B cell (primary cell): ENCODE measurements around the gene ABHD2. TPM values are rescaled to one million over a fixed set of nuclear protein-coding genes. Genes with fewer than 3 reads are reported as not detected.

Source experiments
- ATAC-seq: fragments of 200-7000 bp; cut with Tn5 transposase; one replicate; pipeline ENCODE4 v1.10.0; 2021; ENCODE audit warnings: low read depth, mild to moderate bottlenecking, moderate number of reproducible peaks, moderate library complexity
- CTCF ChIA-PET: fragments of 350-600 bp; sonication (Branson Sonifier 250); formaldehyde crosslinking; loops from one replicate; lab custom pipeline; 2021; ENCODE audit warnings: antibody characterized with exemption, inconsistent platforms; lab: Charles Lee
- POLR2A ChIA-PET: fragments of 350-600 bp; sonication (Branson Sonifier 250); formaldehyde crosslinking; loops from one replicate; lab custom pipeline; 2021; ENCODE audit warnings: antibody characterized with exemption; lab: Charles Lee
- DNase-seq: peaks from one replicate; pipeline ENCODE4 v3.0.0; 2013
- H2AFZ ChIP-seq: 2 replicates; pipeline ENCODE4 v1.6.1; 2012; ENCODE audit warnings: mild to moderate bottlenecking, low read depth, low read length; ENCODE audit not compliant: insufficient read depth, poor library complexity, severe bottlenecking
- H3K27ac ChIP-seq, 2 donors: 1 replicate in 1 of 2; 2 replicates in 1 of 2; pipeline ENCODE4 v1.5.1; 2012 to 2013; ENCODE audit warnings: low read length in 2 of 2, mild to moderate bottlenecking in 2 of 2, moderate library complexity in 1 of 2
- H3K27me3 ChIP-seq, 4 experiments: fragments of 200-600 bp in 1 of 4; sonication (generic) in 1 of 4; replicated peaks in 1 of 4; 1 replicate in 2 of 4; 2 replicates in 2 of 4; pipeline versions ENCODE4 v1.6.1 to v1.7.0; 2013 to 2016; ENCODE audit warnings: low read length in 3 of 4, mild to moderate bottlenecking in 2 of 4, mixed read lengths in 1 of 4, moderate library complexity in 1 of 4; ENCODE audit not compliant: insufficient read depth in 4 of 4, control insufficient read depth in 3 of 4; ENCODE audit errors: control extremely low read depth in 1 of 4
- H3K36me3 ChIP-seq, 2 experiments: replicated peaks in 1 of 2; 1 replicate in 1 of 2; 2 replicates in 1 of 2; pipeline versions ENCODE4 v1.6.1 to v1.7.1; 2013; ENCODE audit warnings: low read length in 1 of 2; ENCODE audit not compliant: insufficient read depth in 2 of 2, control insufficient read depth in 1 of 2; ENCODE audit errors: control extremely low read depth in 1 of 2, extremely low read depth in 1 of 2
- H3K4me1 ChIP-seq, 2 donors: fragments of 200-600 bp in 1 of 2; sonication (generic) in 1 of 2; 1 replicate in 1 of 2; 2 replicates in 1 of 2; pipeline versions ENCODE4 v1.5.1 to v1.6.1; 2013 to 2017; ENCODE audit warnings: low read length in 2 of 2; ENCODE audit not compliant: control insufficient read depth in 2 of 2, insufficient read depth in 2 of 2
- H3K4me2 ChIP-seq: replicated peaks from 2 replicates; pipeline ENCODE3; 2012; ENCODE audit warnings: mild to moderate bottlenecking, low read depth, low read length; ENCODE audit not compliant: poor library complexity, severe bottlenecking
- H3K4me3 ChIP-seq, 5 experiments: fragments of 200-600 bp in 1 of 5; sonication (generic) in 1 of 5; 1 replicate in 3 of 5; 2 replicates in 2 of 5; pipeline versions ENCODE4 v1.5.1 to v1.7.0; 2011 to 2016; ENCODE audit warnings: low read length in 4 of 5, mild to moderate bottlenecking in 4 of 5, low read depth in 2 of 5, control low read depth in 1 of 5, moderate library complexity in 1 of 5; ENCODE audit not compliant: insufficient read depth in 1 of 5; ENCODE audit errors: control extremely low read depth in 1 of 5, extremely low read depth in 1 of 5
- H3K79me2 ChIP-seq: fragments of 200-600 bp; sonication (generic); one replicate; pipeline ENCODE4 v1.6.0; 2016; ENCODE audit warnings: low read length; ENCODE audit not compliant: control insufficient read depth, insufficient read depth
- H3K9ac ChIP-seq: fragments of 200-600 bp; sonication (generic); 2 replicates; pipeline ENCODE4 v1.6.1; 2017; ENCODE audit warnings: mild to moderate bottlenecking, low read length, moderate library complexity
- H3K9me3 ChIP-seq, 3 donors: one replicate each; pipeline versions ENCODE4 v1.6.1 to v1.7.1; 2013; ENCODE audit warnings: low read length in 2 of 3; ENCODE audit not compliant: control insufficient read depth in 2 of 3, insufficient read depth in 1 of 3; ENCODE audit errors: control extremely low read depth in 1 of 3
- H4K20me1 ChIP-seq: 2 replicates; pipeline ENCODE4 v1.6.0; 2012; ENCODE audit warnings: mild to moderate bottlenecking, low read length; ENCODE audit not compliant: insufficient read depth, control insufficient read depth, poor library complexity, severe bottlenecking
- H3K27ac Mint-ChIP-seq: one replicate; pipeline ENCODE4 v1.8.0; 2021; ENCODE audit warnings: mixed read lengths
- H3K27me3 Mint-ChIP-seq: one replicate; pipeline ENCODE4 v1.8.0; 2021; ENCODE audit warnings: mixed read lengths
- H3K4me1 Mint-ChIP-seq: one replicate; pipeline ENCODE4 v1.8.0; 2021; ENCODE audit warnings: mixed read lengths
- H3K4me3 Mint-ChIP-seq: one replicate; pipeline ENCODE4 v1.8.0; 2021; ENCODE audit warnings: mixed read lengths
- H3K9me3 Mint-ChIP-seq: one replicate; pipeline ENCODE4 v1.8.0; 2022; ENCODE audit warnings: mixed read lengths; ENCODE audit not compliant: insufficient read depth
- EZH2 ChIP-seq: IDR thresholded peaks from 2 replicates; pipeline ENCODE4 v1.6.1; 2012; ENCODE audit warnings: borderline replicate concordance, low read depth, mild to moderate bottlenecking, moderate library complexity, low read length; ENCODE audit not compliant: insufficient read depth, poor library complexity, severe bottlenecking
- WGBS: methylation state at CpG from one replicate; pipeline ENCODE4 v1.1.5; 2013; ENCODE audit warnings: missing lambda C conversion rate; ENCODE audit not compliant: insufficient coverage; 5-methylcytosine and 5-hydroxymethylcytosine counted together
- intact Hi-C: fragments of 100-400 bp; cut with micrococcal nuclease; formaldehyde crosslinking; loops from one replicate; pipeline ENCODE4 v1.10.0; 2022
- polyA plus RNA-seq: library from polyadenylated mRNA; depleted of rRNA; stranded (reverse); fragments of >200 nt; gene quantifications from 2 replicates; pipeline ENCODE4 v1.2.3, GENCODE V29; 2012
- total RNA-seq, 2 donors: library from RNA; stranded (reverse); fragments of 120-200 nt in 1 of 2; gene quantifications; 1 replicate in 1 of 2; 2 replicates in 1 of 2; pipeline versions ENCODE4 v1.2.3 to v1.2.4, GENCODE V29; 2013 to 2022
- TF ChIP-seq, protein P1 (sequence below): fragments of 200-600 bp; IDR thresholded peaks from one replicate; pipeline ENCODE4 v1.8.0; 2022; ENCODE audit warnings: antibody characterized with exemption, mild to moderate bottlenecking

ABHD2 gene
- total and polyA plus RNA-seq, 2 donors (not counting 1 experiment from before 2014, with no cell fraction given), result 7.1 to 45.8 TPM

GRCh38 chr15:89146366-89146765 lies 58.1 kb downstream of the ABHD2 start:
- no peak overlapping the region for H2AFZ ChIP-seq
- no peaks in the 10 kb centered on the region for H3K9me3 ChIP-seq
- H3K79me2 ChIP-seq, result no peaks in the 10 kb centered on the region
- Mint-ChIP-seq H3K4me3 (no peak overlapping the region), H3K27me3 (no peaks in the 10 kb centered on the region), H3K9me3 (no peaks in the 10 kb centered on the region), H3K27ac (no peak overlapping the region), H3K4me1 (peaks cover 4% of the 10 kb centered on the region)
- no peaks in the 10 kb centered on the region for H3K27me3 ChIP-seq
- H4K20me1 ChIP-seq, result no peaks in the 10 kb centered on the region
- no peak overlapping the region for H3K9ac ChIP-seq
- ChIA-PET CTCF (interaction anchor here (1.4 kb wide), 1 partner anchor 17 kb away, joined by 5 read pairs; no protein-coding TSS in a partner anchor), POLR2A (no interaction called here)
- ATAC-seq (no peak), DNase-seq (no peak)
- H3K4me2 ChIP-seq, result no peak overlapping the region
- TF ChIP-seq, protein P1, sequence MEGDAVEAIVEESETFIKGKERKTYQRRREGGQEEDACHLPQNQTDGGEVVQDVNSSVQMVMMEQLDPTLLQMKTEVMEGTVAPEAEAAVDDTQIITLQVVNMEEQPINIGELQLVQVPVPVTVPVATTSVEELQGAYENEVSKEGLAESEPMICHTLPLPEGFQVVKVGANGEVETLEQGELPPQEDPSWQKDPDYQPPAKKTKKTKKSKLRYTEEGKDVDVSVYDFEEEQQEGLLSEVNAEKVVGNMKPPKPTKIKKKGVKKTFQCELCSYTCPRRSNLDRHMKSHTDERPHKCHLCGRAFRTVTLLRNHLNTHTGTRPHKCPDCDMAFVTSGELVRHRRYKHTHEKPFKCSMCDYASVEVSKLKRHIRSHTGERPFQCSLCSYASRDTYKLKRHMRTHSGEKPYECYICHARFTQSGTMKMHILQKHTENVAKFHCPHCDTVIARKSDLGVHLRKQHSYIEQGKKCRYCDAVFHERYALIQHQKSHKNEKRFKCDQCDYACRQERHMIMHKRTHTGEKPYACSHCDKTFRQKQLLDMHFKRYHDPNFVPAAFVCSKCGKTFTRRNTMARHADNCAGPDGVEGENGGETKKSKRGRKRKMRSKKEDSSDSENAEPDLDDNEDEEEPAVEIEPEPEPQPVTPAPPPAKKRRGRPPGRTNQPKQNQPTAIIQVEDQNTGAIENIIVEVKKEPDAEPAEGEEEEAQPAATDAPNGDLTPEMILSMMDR, result no peak
- no peak for TF ChIP-seq EZH2
- no CpG with 5 or more reads among the region's 5 CpGs for WGBS
- H3K4me3 ChIP-seq, result no peak overlapping the region
- no peaks in the 10 kb centered on the region for H3K4me1 ChIP-seq
- peaks cover 0 to 6% of the 10 kb centered on the region in 2 experiments for H3K36me3 ChIP-seq
- intact Hi-C loops, result no loop called here
- H3K27ac ChIP-seq, result no peak overlapping the region

DNA sequence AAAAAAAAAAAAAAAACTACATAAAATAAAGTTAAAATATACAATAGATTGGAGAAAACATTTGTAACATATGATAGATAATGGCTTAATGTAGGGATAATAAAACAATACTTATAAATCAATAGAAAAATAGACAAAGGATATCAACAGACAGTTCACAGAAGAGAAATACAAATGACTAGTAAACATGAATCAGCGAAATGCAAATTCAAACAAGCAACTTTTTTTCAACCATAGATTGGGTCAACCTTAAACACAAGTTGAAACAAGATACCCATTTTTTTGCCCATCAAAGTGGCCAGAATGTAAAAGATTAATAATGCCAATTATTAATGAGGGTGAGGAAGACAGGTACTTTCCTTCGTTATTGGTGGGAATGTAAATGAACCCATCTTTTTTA lies 59.9 kb downstream of the ABHD2 start:
- Histone ChIP-seq H3K9me3 (no peaks in the 10 kb centered on the region), H3K36me3 (peaks cover 1 to 15% of the 10 kb centered on the region in 2 experiments), H3K27me3 (no peaks in the 10 kb centered on the region), H3K4me1 (no peaks in the 10 kb centered on the region), H3K4me2 (no peak overlapping the region), H4K20me1 (no peaks in the 10 kb centered on the region), H3K4me3 (no peak overlapping the region), H3K9ac (no peak overlapping the region), H3K27ac (no peak overlapping the region), H2AFZ (no peak overlapping the region), H3K79me2 (no peaks in the 10 kb centered on the region)
- H3K9me3 Mint-ChIP-seq, result no peaks in the 10 kb centered on the region
- H3K27ac Mint-ChIP-seq, result no peak overlapping the region
- H3K27me3 Mint-ChIP-seq, result no peaks in the 10 kb centered on the region
- CTCF ChIA-PET, result no interaction called here
- peaks cover 4% of the 10 kb centered on the region for H3K4me1 Mint-ChIP-seq
- DNase-seq (no peak), ATAC-seq (no peak)
- no peak overlapping the region for H3K4me3 Mint-ChIP-seq
- WGBS, result no CpG with 5 or more reads among the region's 2 CpGs
- POLR2A ChIA-PET, result no interaction called here
- TF ChIP-seq EZH2, result no peak
- TF ChIP-seq, protein P1, result no peak
- intact Hi-C loops, result no loop called here
